GM19025 (cell line): ENCODE results near the gene TWF2.

Source experiments
- ATAC-seq: cut with Tn5 transposase; IDR thresholded peaks from one replicate; pipeline ENCODE4 v1.9.1; 2021; ENCODE audit warnings: mild to moderate bottlenecking, low read depth, moderate library complexity; ENCODE audit not compliant: unreplicated experiment

Gene TWF2

GRCh38 chr3:52210037-52210436 lies 28.9 kb downstream of the TWF2 start:
- no peak for ATAC-seq

- ATAC-seq, result no peak
These were observed 30.4 kb downstream of the TWF2 start for GRCh38 chr3:52208556-52208955.

- no peak for ATAC-seq
These were observed 33.1 kb downstream of the TWF2 start for GRCh38 chr3:52205727-52206372.

GRCh38 chr3:52204337-52205073 lies 34.5 kb downstream of the TWF2 start:
- no peak for ATAC-seq

GRCh38 chr3:52203701-52204100 lies 35.3 kb downstream of the TWF2 start:
- ATAC-seq, result no peak

- no peak for ATAC-seq
These were observed 36.4 kb downstream of the TWF2 start for GRCh38 chr3:52202384-52203077.

- ATAC-seq, result no peak
These were observed 37.8 kb downstream of the TWF2 start for GRCh38 chr3:52200981-52201679.

GRCh38 chr3:52198643-52199608 lies 40.0 kb downstream of the TWF2 start:
- no peak for ATAC-seq

- ATAC-seq, result peak; percentile 83
These were observed 40.9 kb downstream of the TWF2 start, which contains the start of gene ALAS1 for GRCh38 chr3:52197842-52198625. TSS of gene ALAS1 (plus strand) at chr3:52198160. CDS start at chr3:52199242, 1,082 bp downstream.

GRCh38 chr3:52197499-52197841 lies 41.5 kb downstream of the TWF2 start:
- no peak for ATAC-seq

- ATAC-seq, result no peak
These were observed 42.0 kb downstream of the TWF2 start for GRCh38 chr3:52196977-52197376.

- ATAC-seq, result no peak
These were observed 43.1 kb downstream of the TWF2 start for GRCh38 chr3:52195823-52196331.

GRCh38 chr3:52195291-52195597 lies 43.7 kb downstream of the TWF2 start:
- no peak for ATAC-seq

GRCh38 chr3:52194485-52195290 lies 44.3 kb downstream of the TWF2 start:
- ATAC-seq, result no peak

GRCh38 chr3:52193065-52193464 lies 45.9 kb downstream of the TWF2 start:
- no peak for ATAC-seq

- ATAC-seq, result no peak
These were observed 47.3 kb downstream of the TWF2 start for GRCh38 chr3:52191663-52192062.

GRCh38 chr3:52190294-52191074 lies 48.5 kb downstream of the TWF2 start:
- no peak for ATAC-seq
